Pons (tissue), 1 donor: ENCODE measurements around the gene IFNLR1.
"Not testable (repeated sequence)": the region's sequence is repeated elsewhere in the genome, so short reads cannot be mapped to it uniquely, and the experiment has no call there.

Source experiments
- DNase-seq: peaks from one replicate; pipeline ENCODE4 v3.0.0-alpha.2; 2016; ENCODE audit warnings: low spot score

Gene IFNLR1

GRCh38 chr1:24186993-24187790, at the start of gene IFNLR1:
IFNLR1 (minus strand) TSS chr1:24187289; CDS start chr1:24187248, 41 bp downstream.
- no peak for DNase-seq

- no peak for DNase-seq
These were observed 49.1 kb upstream of the IFNLR1 start for GRCh38 chr1:24235921-24236788.

GRCh38 chr1:24233684-24234600, 46.9 kb upstream of the IFNLR1 start:
- DNase-seq = no peak

- no peak for DNase-seq
These were observed 44.6 kb upstream of the IFNLR1 start for GRCh38 chr1:24231701-24232100.

GRCh38 chr1:24228311-24228710, 41.2 kb upstream of the IFNLR1 start:
- DNase-seq = no peak

GRCh38 chr1:24226749-24227148, 39.7 kb upstream of the IFNLR1 start:
- peak; percentile 11 for DNase-seq

- DNase-seq = no peak
These were observed 37.7 kb upstream of the IFNLR1 start for GRCh38 chr1:24224761-24225160.

- no peak for DNase-seq
These were observed 37.0 kb upstream of the IFNLR1 start for GRCh38 chr1:24224086-24224485.

- DNase-seq = no peak
These were observed 35.7 kb upstream of the IFNLR1 start for GRCh38 chr1:24222793-24223192.

- DNase-seq = no peak
These were observed 35.0 kb upstream of the IFNLR1 start for GRCh38 chr1:24222008-24222605.

GRCh38 chr1:24221246-24221645, 34.2 kb upstream of the IFNLR1 start:
- DNase-seq = no peak

GRCh38 chr1:24216276-24217074, 29.4 kb upstream of the IFNLR1 start:
- no peak for DNase-seq

- DNase-seq = no peak
These were observed 28.2 kb upstream of the IFNLR1 start for GRCh38 chr1:24215226-24215814.

- no peak for DNase-seq
These were observed 25.3 kb upstream of the IFNLR1 start for GRCh38 chr1:24212376-24212775.

- no peak for DNase-seq
These were observed 23.1 kb upstream of the IFNLR1 start for GRCh38 chr1:24210195-24210627.

- DNase-seq = no peak
These were observed 22.0 kb upstream of the IFNLR1 start for GRCh38 chr1:24209097-24209496.

- no peak for DNase-seq
These were observed 20.6 kb upstream of the IFNLR1 start for GRCh38 chr1:24207709-24208108.

GRCh38 chr1:24207395-24207687, 20.3 kb upstream of the IFNLR1 start:
- not testable (repeated sequence) for DNase-seq

- no peak for DNase-seq
These were observed 19.7 kb upstream of the IFNLR1 start for GRCh38 chr1:24206516-24207394.

- no peak for DNase-seq
These were observed 19.0 kb upstream of the IFNLR1 start for GRCh38 chr1:24206083-24206464.
